ACHN (cell line): ENCODE measurements around the gene MET.
"Not testable (repeated sequence)": the region's sequence is repeated elsewhere in the genome, so short reads cannot be mapped to it uniquely, and the experiment has no call there.

Experiments
- DNase-seq: peaks from one replicate; pipeline ENCODE4 v3.0.0-alpha.2; 2015
- in situ Hi-C: cut with HindIII; loops from 2 replicates; pipeline ENCODE4 v1.10.0; 2017; ENCODE audit warnings: low sequenced_read_pairs, low pct_ligation_motif_present, low pct_unique_long_range_greater_than_20kb

The MET gene

DNA sequence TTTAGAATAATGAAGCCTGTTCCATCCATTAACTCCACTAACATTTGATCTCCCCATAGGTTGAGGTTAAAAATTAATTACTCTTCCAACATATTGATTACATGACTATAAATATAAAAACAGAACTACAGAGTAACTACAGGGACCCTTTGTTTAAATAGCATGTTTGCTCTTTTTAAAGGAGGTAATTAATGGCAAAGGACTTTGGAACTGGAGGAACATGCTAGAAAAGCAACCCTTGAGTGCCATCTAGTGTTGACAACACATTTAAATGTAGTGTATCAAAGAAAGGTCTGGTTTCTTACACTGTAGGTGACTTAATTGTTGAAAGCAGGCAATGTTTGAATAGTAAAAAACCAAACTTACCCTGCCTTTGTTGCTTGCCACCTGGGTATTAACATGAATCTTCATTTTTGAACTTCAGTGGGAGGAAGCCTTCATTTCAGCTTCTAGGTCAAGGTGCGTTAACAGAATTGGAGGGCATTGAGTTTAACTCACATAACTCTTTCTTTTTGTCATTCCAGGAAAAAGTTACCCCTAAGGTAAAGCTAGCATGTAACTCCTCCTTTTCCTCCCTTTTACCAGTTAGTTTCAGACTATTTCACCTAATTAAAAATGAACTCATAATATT lies 137.8 kb downstream of the MET start:
- in situ Hi-C loops, result loop anchor here (25.0 kb wide), 1 partner anchor 222 kb away; no protein-coding TSS in a partner anchor

DNA sequence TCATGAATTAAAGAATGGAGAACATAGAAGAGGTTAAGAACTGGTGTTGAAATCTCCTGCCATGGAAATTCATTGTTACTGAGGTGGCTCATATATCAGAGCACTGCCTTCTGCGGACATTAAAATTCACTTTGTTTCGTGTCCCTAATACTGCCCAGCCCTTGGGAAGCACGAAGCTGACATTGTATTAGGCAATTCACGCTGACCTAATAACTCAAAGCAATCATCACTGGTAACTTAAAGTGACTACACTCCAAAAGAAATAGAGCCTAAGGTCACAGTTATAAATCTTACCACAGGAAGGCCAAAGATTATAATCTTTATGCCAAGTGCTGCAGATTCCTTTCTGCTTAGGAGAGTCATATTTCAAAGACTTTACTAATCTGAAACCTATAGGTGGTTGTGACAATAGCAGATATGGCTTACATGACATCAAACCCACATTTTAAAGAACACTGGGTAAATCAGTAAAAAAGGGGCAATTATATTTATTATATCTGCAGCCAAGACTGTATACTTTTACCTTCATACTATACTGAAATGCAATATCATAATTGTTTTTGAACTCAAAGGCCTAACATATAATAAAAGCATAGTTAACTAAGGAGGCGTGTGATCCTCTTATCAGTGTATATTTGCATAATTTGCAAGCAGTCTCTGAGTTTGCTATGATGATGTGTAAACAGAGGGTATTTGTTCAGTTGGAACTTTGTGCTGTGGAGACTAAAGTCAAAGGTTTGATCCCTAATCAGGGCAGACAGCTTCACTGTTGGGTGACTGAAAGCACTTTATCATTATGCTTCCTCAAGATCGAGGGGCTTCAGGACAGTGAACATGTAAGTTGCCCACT lies 138.5 kb downstream of the MET start:
- no peak for DNase-seq
- in situ Hi-C loops, result loop anchor here (25.0 kb wide), 1 partner anchor 223 kb away; no protein-coding TSS in a partner anchor

More for the DNA sequence above, 137.8 kb downstream of the MET start:
- peak; percentile 84 for DNase-seq

DNA sequence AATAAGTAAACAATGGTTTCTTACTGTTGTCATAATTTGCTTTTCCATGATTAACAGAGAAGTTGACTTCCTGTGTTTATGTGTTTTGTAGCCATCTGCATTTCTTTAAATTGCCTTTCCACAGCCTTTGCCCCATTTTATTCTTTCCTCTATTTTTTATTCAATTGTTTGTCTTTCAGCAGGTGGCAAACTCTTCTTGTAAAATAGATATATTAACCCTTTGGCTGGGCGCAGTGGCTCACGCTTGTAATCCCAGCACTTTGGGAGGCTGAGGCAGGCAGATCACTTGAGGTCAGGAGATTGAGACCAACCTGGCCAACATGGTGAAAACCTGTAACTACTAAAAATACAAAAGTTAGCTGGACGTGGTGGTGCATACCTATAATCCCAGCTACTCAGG lies 139.8 kb downstream of the MET start:
- in situ Hi-C loops, result loop anchor here (25.0 kb wide), 1 partner anchor 224 kb away; no protein-coding TSS in a partner anchor
- no peak for DNase-seq

DNA sequence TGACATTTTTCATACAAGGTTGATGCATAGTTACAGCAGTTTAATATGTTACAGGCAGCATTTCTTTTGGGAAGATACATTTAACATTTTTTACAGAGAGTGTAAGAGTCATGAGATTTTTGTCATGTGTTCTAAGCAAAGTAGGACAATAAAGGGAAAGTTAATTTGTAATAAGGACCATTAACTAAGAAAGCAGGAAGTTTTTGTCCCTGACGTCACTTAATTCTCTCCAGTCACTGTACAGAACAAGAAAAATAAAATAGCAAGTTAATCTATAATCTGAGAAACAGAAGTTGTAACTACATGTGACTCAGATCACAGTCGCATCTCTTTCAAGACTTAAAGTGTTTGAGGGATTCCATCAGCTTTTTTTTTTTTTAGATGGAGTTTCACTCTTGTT lies 140.9 kb downstream of the MET start:
- in situ Hi-C loops, result loop anchor here (25.0 kb wide), 1 partner anchor 226 kb away; no protein-coding TSS in a partner anchor
- peak; percentile 84 for DNase-seq

DNA sequence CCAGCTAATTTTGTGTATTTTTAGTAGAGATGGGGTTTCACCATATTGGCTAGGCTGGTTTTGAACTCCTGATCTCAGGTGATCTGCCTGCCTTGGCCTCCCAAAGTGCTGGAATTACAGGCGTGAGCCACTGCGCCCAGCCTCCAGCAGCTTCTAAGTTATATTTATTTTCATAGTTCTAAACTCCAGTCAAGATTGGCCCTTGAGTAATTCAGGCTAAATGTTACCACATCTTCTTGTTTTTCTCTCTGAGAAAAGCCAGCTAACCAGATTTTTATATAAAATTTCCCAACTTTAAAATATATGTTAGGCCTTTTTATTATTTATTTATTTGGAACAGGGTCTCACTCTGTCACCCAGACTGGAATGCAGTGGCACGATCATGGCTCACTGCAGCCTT lies 141.4 kb downstream of the MET start:
- in situ Hi-C loops, result loop anchor here (25.0 kb wide), 1 partner anchor 226 kb away; no protein-coding TSS in a partner anchor
- DNase-seq, result not testable (repeated sequence)

DNA sequence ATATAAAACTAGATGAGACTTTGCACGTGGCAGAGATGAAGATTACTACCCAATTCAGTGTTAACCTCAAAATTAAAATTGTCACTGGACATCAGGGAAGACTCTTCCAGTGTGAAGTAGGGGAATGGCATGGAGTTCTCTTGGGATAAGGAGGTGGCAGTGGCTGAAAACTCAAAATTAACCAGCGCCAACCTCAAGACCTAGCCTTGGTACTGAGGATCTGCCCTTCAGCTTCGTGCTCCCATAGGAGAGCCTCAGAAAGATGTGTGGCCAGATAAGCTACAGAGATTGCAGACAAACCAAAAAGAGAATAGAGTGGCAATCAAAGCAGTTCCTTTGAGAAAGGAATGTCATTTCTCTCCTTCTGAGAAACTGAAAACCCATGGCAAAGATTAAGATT lies 143.0 kb downstream of the MET start:
- in situ Hi-C loops, result loop anchor here (25.0 kb wide), 1 partner anchor 228 kb away; no protein-coding TSS in a partner anchor
- DNase-seq, result no peak

DNA sequence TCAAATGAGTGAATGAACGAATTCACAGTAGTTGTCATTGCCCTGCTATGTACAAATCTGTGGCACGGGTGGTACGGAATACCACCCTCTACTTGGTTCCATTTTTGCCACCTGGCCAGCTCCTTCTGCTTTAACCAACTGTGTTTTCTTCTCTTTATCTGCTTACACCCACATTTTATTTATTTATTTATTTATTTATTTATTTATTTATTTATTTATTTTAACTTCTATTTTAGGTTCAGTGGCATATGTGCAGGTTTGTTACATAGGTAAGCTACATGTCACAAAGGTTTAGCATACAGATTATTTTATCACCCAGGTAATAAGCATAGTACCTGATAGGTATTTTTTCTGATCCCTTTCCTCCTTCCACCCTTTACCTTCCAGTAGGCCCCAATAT lies 148.2 kb downstream of the MET start:
- no peak for DNase-seq
- in situ Hi-C loops, result loop anchor here (25.0 kb wide), 1 partner anchor 233 kb away; no protein-coding TSS in a partner anchor

DNA sequence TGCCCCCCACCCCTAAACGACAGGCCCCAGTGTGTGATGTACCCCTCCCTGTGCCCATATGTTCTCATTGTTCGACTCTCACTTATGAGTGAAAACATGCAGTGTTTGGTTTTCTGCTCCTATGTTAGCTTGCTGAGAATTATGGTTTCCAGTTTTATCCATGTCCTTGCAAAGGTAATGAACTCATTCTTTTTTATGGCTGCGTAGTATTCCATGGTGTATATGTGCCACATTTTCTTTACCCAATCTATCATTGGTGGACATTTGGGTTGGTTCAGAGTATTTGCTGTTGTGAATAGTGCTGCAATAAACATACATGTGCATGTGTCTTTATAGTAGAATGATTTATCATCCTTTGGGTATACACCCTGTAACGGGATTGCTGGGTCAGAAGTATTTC lies 149.7 kb downstream of the MET start:
- DNase-seq, result not testable (repeated sequence)
- in situ Hi-C loops, result loop anchor here (25.0 kb wide), 1 partner anchor 234 kb away; no protein-coding TSS in a partner anchor

DNA sequence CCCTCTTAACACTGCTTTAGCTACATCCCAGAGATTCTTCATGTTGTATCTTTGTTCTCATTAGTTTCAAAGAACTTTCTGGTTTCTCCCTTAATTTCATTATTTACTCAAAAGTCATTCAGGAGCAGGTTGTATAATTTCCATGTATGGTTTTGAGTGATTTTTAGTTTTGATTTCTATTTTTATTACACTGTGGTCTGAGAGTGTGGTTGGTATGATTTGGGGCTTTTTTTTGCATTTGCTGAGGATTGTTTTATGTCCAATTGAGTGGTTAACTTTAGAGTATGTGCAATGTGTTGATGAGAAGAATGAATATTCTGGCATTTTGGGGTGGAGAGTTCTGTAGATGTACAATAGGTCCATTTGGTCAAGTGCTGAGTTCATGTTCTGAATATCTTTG lies 152.5 kb downstream of the MET start:
- in situ Hi-C loops, result loop anchor here (25.0 kb wide), 1 partner anchor 237 kb away; no protein-coding TSS in a partner anchor

DNA sequence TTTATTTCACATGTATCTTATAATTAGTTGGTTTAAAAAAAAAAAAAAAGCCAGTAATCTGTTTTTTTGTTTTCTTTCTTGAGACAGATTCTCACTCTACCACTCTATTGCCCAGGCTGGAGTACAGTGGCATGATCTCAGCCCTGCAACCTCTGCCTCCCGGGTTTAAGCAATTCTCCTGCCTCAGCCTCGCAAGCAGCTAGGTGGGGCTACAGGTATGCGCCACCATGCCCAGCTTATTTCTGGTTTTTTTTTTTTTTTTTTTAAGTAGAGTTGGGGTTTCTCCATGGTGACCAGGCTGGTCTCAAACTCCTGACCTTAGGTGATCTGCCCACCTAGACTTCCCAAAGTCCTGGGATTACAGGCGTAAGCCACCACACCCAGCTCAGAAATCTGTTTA lies 156.3 kb downstream of the MET start:
- in situ Hi-C loops, result no loop called here
- no peak for DNase-seq

More for the DNA sequence above, 152.5 kb downstream of the MET start:
- DNase-seq, result no peak

DNA sequence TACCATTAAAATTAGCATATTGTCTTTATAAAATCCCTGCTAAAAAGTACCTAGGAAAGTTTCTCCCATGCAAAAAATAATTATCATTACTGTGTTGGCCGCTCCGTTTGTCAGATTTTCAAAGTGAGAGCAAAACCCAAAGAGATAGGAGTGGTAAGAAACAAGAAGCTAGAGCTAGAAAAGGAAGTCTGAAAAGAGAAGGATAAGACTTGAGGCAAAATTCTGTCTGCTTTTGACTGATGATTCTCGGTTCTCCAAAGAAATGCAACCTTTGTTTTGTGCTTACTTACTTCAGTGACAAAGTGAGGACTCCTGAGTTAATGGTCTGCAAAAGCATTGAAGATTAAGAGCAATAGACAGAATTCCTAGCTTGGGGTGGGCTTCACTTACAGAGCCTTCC lies 157.0 kb downstream of the MET start:
- in situ Hi-C loops, result no loop called here
- no peak for DNase-seq

DNA sequence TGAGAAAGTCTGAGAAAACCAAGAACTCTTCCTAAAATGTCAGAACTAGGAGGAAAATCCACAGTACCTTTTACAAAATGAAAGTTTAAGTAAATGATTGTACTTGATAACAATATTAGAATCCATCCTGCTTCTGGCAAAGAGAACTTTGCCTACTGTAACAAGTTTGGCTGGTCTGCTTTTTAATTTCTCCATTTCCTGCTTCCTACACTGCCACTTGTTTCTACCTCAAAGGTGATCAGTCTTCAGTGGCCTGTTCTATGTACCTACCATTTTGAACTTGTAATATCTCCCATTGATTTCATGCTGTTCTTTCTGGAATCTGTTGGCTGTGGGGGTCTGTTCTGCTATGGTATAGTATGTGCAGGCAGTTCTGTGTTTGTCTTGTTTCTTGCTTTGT lies 157.5 kb downstream of the MET start:
- in situ Hi-C loops, result no loop called here
- no peak for DNase-seq

DNA sequence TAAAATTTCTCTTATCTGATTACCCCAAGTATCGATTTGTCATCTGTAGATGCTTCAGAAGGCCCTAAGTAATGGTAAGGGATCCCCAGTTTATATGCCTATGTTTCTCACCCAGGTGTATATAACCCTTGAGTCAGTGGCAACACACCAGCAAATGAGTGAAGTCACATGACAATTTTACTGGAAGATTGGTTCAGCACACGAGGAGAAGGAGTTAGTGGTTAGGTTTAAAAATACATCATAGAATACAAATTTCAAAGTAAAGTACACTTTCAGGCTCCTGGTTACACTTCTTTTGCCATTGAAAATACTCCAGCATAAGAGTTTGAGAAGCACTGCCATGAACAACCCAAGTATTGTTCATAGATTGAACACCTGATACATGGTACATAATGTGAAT lies 160.7 kb downstream of the MET start:
- no peak for DNase-seq
- in situ Hi-C loops, result no loop called here

DNA sequence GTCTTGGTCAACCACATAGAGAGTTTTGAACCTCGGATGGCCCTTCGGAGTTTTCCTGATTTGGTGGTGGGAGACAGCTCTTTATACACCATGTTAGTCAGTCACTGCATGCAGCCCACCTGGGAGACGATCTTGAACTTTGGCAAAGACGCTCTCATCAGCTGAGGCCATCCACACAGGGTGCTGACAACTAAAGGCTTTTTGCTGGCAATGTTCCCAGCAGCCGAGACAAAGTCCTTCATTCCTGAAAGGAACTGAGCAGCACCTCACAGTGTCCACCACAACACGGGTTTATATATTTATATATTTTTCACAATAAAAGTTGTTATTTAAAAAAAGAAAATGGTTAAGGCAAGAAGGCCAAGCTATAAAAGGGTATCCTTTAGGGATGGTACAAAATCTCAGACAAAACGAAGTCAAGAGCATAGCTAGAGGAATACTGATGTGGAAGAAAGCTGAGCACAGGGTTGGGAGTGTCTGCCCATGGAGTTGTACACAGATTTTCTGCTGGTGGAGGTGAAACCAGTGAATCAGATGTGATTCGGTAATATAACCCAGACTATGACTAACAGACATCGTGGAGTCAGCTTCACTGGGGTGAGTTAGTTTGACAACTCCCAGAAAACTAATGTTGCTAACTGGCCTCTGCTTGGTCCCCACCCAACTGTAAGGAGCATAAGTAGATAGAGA lies 163.0 kb downstream of the MET start:
- in situ Hi-C loops, result no loop called here
- DNase-seq, result no peak

DNA sequence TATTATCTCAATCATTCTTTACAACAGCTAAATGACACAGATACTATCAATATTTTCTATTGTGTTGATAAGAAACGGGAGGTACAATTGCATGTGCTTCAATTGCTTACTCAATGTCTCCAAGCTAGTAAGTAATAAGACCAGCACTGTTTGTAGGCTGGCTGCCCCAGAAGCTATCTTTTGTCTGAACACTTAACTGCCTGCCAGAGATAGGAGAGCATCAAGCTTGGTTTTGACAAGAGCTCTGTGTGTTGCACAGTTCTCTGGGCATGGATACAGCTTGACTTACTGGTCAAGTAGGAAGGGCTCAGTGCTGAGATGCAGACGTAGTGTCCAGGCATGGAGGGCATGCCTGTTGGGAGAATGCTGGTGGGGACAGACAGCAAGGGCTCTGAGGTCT lies 164.1 kb downstream of the MET start:
- DNase-seq, result no peak
- in situ Hi-C loops, result no loop called here

DNA sequence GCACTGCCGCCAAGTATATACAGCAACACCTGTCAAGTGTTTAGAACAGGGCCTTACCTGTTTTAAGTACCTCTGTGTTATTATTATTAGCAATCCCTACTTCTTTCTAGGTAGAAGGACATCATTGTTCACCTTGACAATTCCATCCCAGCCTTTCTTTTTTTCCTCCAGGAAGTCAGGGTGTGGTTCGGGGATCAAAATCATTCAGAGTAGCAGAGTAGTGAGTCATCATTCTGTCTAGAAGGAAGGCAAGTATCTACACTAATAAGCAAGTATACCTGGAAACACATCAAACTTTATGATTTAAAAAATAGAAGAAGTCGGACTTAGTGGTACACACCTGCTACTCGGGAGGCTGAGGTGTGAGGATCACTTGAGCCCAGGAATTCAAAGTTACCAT lies 164.9 kb downstream of the MET start:
- DNase-seq, result no peak
- in situ Hi-C loops, result no loop called here

DNA sequence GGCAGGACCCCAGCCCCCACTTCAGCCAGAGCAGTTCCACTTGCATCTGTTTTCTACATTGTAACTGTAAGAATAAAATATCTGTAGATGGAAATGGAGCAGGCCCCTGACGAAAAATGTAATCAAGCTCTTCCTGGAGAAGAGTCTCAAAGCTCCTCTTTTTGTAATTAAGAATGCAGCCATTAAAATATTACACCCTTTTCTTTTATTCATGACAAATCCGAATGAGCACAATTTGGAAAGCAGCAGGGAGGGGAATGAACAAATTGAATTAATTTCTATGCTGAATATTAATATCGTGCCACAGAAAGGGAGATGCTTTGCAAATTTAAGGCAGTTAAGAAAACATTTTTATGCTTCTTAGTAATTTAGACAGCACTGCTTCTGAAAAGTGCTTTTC lies 165.6 kb downstream of the MET start:
- DNase-seq, result no peak
- in situ Hi-C loops, result no loop called here

DNA sequence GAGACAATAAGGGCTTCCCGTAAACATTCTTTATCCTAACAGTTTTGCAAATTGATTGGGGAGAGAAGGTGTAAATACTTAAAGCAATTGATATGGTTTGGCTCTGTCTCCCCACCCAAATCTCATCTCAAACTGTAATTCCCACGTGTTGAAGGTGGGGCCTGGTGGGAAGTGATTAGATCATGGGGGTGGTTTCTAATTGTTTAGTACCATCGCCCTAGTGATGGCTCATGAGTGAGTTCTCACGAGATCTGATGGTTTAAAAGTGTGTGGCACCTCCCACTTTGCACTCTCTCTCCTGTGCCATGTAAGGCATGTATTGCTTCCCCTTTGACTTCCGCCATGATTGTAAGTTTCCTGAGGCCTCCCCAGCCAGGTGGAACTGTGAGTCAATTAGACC lies 168.3 kb downstream of the MET start:
- in situ Hi-C loops, result no loop called here
- DNase-seq, result no peak

DNA sequence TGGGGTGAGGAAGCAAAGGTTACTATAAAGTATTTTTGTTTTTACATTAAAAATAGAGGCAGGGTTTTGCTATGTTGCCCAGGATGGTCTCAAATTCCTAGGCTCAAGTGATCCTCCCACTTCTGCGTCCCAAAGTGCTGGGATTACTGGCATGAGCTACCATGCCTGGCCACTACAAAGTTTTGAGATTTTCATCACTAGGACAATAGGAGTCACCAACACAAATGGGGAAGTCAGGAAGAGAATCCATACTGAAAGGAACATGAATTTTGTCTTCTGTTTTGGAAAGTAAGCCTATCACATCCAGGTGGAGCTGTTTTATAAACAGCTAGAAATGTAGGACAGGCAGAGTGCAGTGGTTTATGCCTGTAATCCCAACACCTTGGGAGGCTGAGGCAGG lies 170.4 kb downstream of the MET start:
- DNase-seq, result no peak
- in situ Hi-C loops, result no loop called here
